ENCODE data around the gene TRIM25.
"Not testable (repeated sequence)": the region's sequence is repeated elsewhere in the genome, so short reads cannot be mapped to it uniquely, and the experiment has no call there.

TRIM25 gene

GRCh38 chr17:56939869-56940484, 26.1 kb upstream of the TRIM25 start:
- no peak overlapping the region for H3K9ac ChIP-seq (ENCODE audit: low read length)
- H2AK5ac ChIP-seq (ENCODE audit: low read length): no peak overlapping the region

GRCh38 chr17:56938206-56938605, 24.4 kb upstream of the TRIM25 start:
- H2BK5ac ChIP-seq (ENCODE audit: low read depth, low read length, poor library complexity); H3K4me3 ChIP-seq (ENCODE audit: low read depth, low read length); DNase-seq; H3K14ac ChIP-seq (ENCODE audit: low read length); H3K27ac ChIP-seq (ENCODE audit: low read depth, low read length); H2BK12ac ChIP-seq (ENCODE audit: low read length); H3K9ac ChIP-seq (ENCODE audit: low read length); H3K4me1 ChIP-seq (ENCODE audit: control insufficient read depth in 1 of 2, insufficient read depth in 2 of 2, low read length in 2 of 2); H3K4ac ChIP-seq (ENCODE audit: low read depth, low read length); H2AK5ac ChIP-seq (ENCODE audit: low read length); H3K79me1 ChIP-seq (ENCODE audit: low read length); H3K4me2 ChIP-seq (ENCODE audit: low read length); H4K91ac ChIP-seq (ENCODE audit: low read depth, low read length); H2BK120ac ChIP-seq (ENCODE audit: insufficient read depth, low read length, poor library complexity); H4K8ac ChIP-seq (ENCODE audit: low read depth, low read length); H2AFZ ChIP-seq (ENCODE audit: insufficient read depth, low read length, poor library complexity); H3K79me2 ChIP-seq (ENCODE audit: control insufficient read depth, insufficient read depth, low read length, poor library complexity); H3K9me3 ChIP-seq (ENCODE audit: insufficient read depth, low read depth, low read length); H3K27me3 ChIP-seq (ENCODE audit: insufficient read depth, low read length); H3K23ac ChIP-seq (ENCODE audit: low read length); H4K12ac ChIP-seq (ENCODE audit: low read depth, low read length); H3K18ac ChIP-seq (ENCODE audit: low read length): not testable (repeated sequence)
- WGBS (ENCODE audit: extremely low coverage, insufficient coverage, insufficient read length): no CpG with 5 or more reads among the region's 5 CpGs
- H3K36me3 ChIP-seq (ENCODE audit: control insufficient read depth in 1 of 2, insufficient read depth in 2 of 2, low read length in 2 of 2): peaks cover 10 to 11% of the 10 kb centered on the region in 2 experiments

More at GRCh38 chr17:56939869-56940484, 26.1 kb upstream of the TRIM25 start:
- Histone ChIP-seq H3K18ac (ENCODE audit: low read length) (no peak overlapping the region), H4K8ac (ENCODE audit: low read depth, low read length) (no peak overlapping the region), H3K27me3 (ENCODE audit: insufficient read depth, low read length) (no peaks in the 10 kb centered on the region), H3K9me3 (ENCODE audit: insufficient read depth, low read depth, low read length) (no peaks in the 10 kb centered on the region), H3K79me2 (ENCODE audit: control insufficient read depth, insufficient read depth, low read length, poor library complexity) (no peaks in the 10 kb centered on the region), H3K23ac (ENCODE audit: low read length) (no peak overlapping the region), H3K4me1 (ENCODE audit: control insufficient read depth in 1 of 2, insufficient read depth in 2 of 2, low read length in 2 of 2) (peaks cover 2% of the 10 kb centered on the region in 2 experiments), H3K79me1 (ENCODE audit: low read length) (no peaks in the 10 kb centered on the region), H2BK5ac (ENCODE audit: low read depth, low read length, poor library complexity) (no peak overlapping the region), H3K27ac (ENCODE audit: low read depth, low read length) (no peak overlapping the region), H3K4me3 (ENCODE audit: low read depth, low read length) (no peak overlapping the region), H2BK120ac (ENCODE audit: insufficient read depth, low read length, poor library complexity) (no peak overlapping the region), H4K91ac (ENCODE audit: low read depth, low read length) (no peak overlapping the region), H2AFZ (ENCODE audit: insufficient read depth, low read length, poor library complexity) (no peak overlapping the region), H3K36me3 (ENCODE audit: control insufficient read depth in 1 of 2, insufficient read depth in 2 of 2, low read length in 2 of 2) (peaks cover 18% of the 10 kb centered on the region in 2 experiments), H4K12ac (ENCODE audit: low read depth, low read length) (no peak overlapping the region), H3K4me2 (ENCODE audit: low read length) (no peak overlapping the region), H2BK12ac (ENCODE audit: low read length) (no peak overlapping the region), H3K14ac (ENCODE audit: low read length) (no peak overlapping the region), H3K4ac (ENCODE audit: low read depth, low read length) (no peak overlapping the region)
- peak in 1 of 2 donors; percentile 95 for DNase-seq
- WGBS (ENCODE audit: extremely low coverage, insufficient coverage, insufficient read length): no CpG with 5 or more reads among the region's 11 CpGs

GRCh38 chr17:56937687-56938086, 23.8 kb upstream of the TRIM25 start:
- H4K12ac ChIP-seq (ENCODE audit: low read depth, low read length): no peak overlapping the region
- no peak overlapping the region for H3K27ac ChIP-seq (ENCODE audit: low read depth, low read length)
- H2AFZ ChIP-seq (ENCODE audit: insufficient read depth, low read length, poor library complexity): no peak overlapping the region
- H3K79me1 ChIP-seq (ENCODE audit: low read length): no peaks in the 10 kb centered on the region
- no peak overlapping the region for H2AK5ac ChIP-seq (ENCODE audit: low read length)
- no peak overlapping the region for H3K9ac ChIP-seq (ENCODE audit: low read length)
- WGBS (ENCODE audit: extremely low coverage, insufficient coverage, insufficient read length): no CpG with 5 or more reads among the region's 2 CpGs
- H3K9me3 ChIP-seq (ENCODE audit: insufficient read depth, low read depth, low read length): peaks cover under 1% of the 10 kb centered on the region
- no peaks in the 10 kb centered on the region for H3K27me3 ChIP-seq (ENCODE audit: insufficient read depth, low read length)
- no peak overlapping the region for H3K4ac ChIP-seq (ENCODE audit: low read depth, low read length)
- H3K14ac ChIP-seq (ENCODE audit: low read length): no peak overlapping the region
- no peak overlapping the region for H3K23ac ChIP-seq (ENCODE audit: low read length)
- H3K18ac ChIP-seq (ENCODE audit: low read length): no peak overlapping the region
- H3K4me1 ChIP-seq (ENCODE audit: control insufficient read depth in 1 of 2, insufficient read depth in 2 of 2, low read length in 2 of 2): peaks cover 2% of the 10 kb centered on the region in 2 experiments
- no peak overlapping the region for H4K8ac ChIP-seq (ENCODE audit: low read depth, low read length)
- H3K79me2 ChIP-seq (ENCODE audit: control insufficient read depth, insufficient read depth, low read length, poor library complexity): no peaks in the 10 kb centered on the region
- H4K91ac ChIP-seq (ENCODE audit: low read depth, low read length): no peak overlapping the region
- H3K4me2 ChIP-seq (ENCODE audit: low read length): no peak overlapping the region
- H3K36me3 ChIP-seq (ENCODE audit: control insufficient read depth in 1 of 2, insufficient read depth in 2 of 2, low read length in 2 of 2): peaks cover 10 to 11% of the 10 kb centered on the region in 2 experiments
- H3K4me3 ChIP-seq (ENCODE audit: low read depth, low read length): no peak overlapping the region
- DNase-seq: peak in 1 of 2 donors; percentile 85
- H2BK5ac ChIP-seq (ENCODE audit: low read depth, low read length, poor library complexity): no peak overlapping the region
- H2BK12ac ChIP-seq (ENCODE audit: low read length): no peak overlapping the region
- H2BK120ac ChIP-seq (ENCODE audit: insufficient read depth, low read length, poor library complexity): no peak overlapping the region

- H4K91ac ChIP-seq (ENCODE audit: low read depth, low read length): no peak overlapping the region
- no peak overlapping the region for H3K18ac ChIP-seq (ENCODE audit: low read length)
- peaks cover 7 to 10% of the 10 kb centered on the region in 2 experiments for H3K36me3 ChIP-seq (ENCODE audit: control insufficient read depth in 1 of 2, insufficient read depth in 2 of 2, low read length in 2 of 2)
- no peak overlapping the region for H3K23ac ChIP-seq (ENCODE audit: low read length)
- no peak overlapping the region for H2BK5ac ChIP-seq (ENCODE audit: low read depth, low read length, poor library complexity)
- H3K4me2 ChIP-seq (ENCODE audit: low read length): no peak overlapping the region
- no peak overlapping the region for H3K27ac ChIP-seq (ENCODE audit: low read depth, low read length)
- H2BK120ac ChIP-seq (ENCODE audit: insufficient read depth, low read length, poor library complexity): no peak overlapping the region
- no peak overlapping the region for H4K12ac ChIP-seq (ENCODE audit: low read depth, low read length)
- no peaks in the 10 kb centered on the region for H3K27me3 ChIP-seq (ENCODE audit: insufficient read depth, low read length)
- no peak overlapping the region for H2AK5ac ChIP-seq (ENCODE audit: low read length)
- no peaks in the 10 kb centered on the region for H3K79me1 ChIP-seq (ENCODE audit: low read length)
- H3K4me1 ChIP-seq (ENCODE audit: control insufficient read depth in 1 of 2, insufficient read depth in 2 of 2, low read length in 2 of 2): peaks cover 2% of the 10 kb centered on the region in 2 experiments
- no peak for DNase-seq
- WGBS (ENCODE audit: extremely low coverage, insufficient coverage, insufficient read length): no CpG with 5 or more reads among the region's 6 CpGs
- H3K4me3 ChIP-seq (ENCODE audit: low read depth, low read length): no peak overlapping the region
- no peak overlapping the region for H4K8ac ChIP-seq (ENCODE audit: low read depth, low read length)
- H3K79me2 ChIP-seq (ENCODE audit: control insufficient read depth, insufficient read depth, low read length, poor library complexity): no peaks in the 10 kb centered on the region
- no peak overlapping the region for H2AFZ ChIP-seq (ENCODE audit: insufficient read depth, low read length, poor library complexity)
- H3K9ac ChIP-seq (ENCODE audit: low read length): no peak overlapping the region
- peaks cover 2% of the 10 kb centered on the region for H3K9me3 ChIP-seq (ENCODE audit: insufficient read depth, low read depth, low read length)
- H3K4ac ChIP-seq (ENCODE audit: low read depth, low read length): no peak overlapping the region
- no peak overlapping the region for H3K14ac ChIP-seq (ENCODE audit: low read length)
- no peak overlapping the region for H2BK12ac ChIP-seq (ENCODE audit: low read length)
Measured at GRCh38 chr17:56936697-56937322, 23.0 kb upstream of the TRIM25 start.
